H1 (cell line): ENCODE results near the gene PDHX. TPM values are rescaled to one million over a fixed set of nuclear protein-coding genes. Genes with fewer than 3 reads are reported as not detected.
A peak's percentile ranks its signal among the peaks of the same experiment; 100 is the strongest.

Source experiments
- CTCF ChIA-PET: fragments of 300-600 bp; sonication (Branson Sonifier 250); formaldehyde crosslinking; loops from one replicate; lab custom pipeline; 2021; ENCODE audit not compliant: partially characterized antibody; lab: Charles Lee
- POLR2A ChIA-PET: fragments of 300-600 bp; sonication (Branson Sonifier 250); formaldehyde crosslinking; loops from one replicate; lab custom pipeline; 2021; ENCODE audit warnings: inconsistent platforms; ENCODE audit not compliant: partially characterized antibody; lab: Charles Lee
- DNase-seq, 2 experiments: peaks; one replicate each; pipeline versions ENCODE4 v3.0.0 to v3.0.0-alpha.2; 2010 to 2022; ENCODE audit warnings: low spot score in 2 of 2, low read depth in 1 of 2, mixed read lengths in 1 of 2
- FAIRE-seq: peaks from 2 replicates; lab custom pipeline; 2011; peaks lifted over from hg19 to GRCh38; lab: Jason Lieb, UNC
- H2AFZ ChIP-seq: 2 replicates; pipeline ENCODE4 v1.8.1; 2012; ENCODE audit warnings: low read length, inconsistent platforms
- H2AK5ac ChIP-seq: 2 replicates; pipeline ENCODE4 v1.6.1; 2013; ENCODE audit warnings: low read depth, low read length
- H2BK120ac ChIP-seq: replicated peaks from 2 replicates; pipeline ENCODE3; 2013; ENCODE audit warnings: low read depth, low read length, inconsistent platforms
- H2BK12ac ChIP-seq: 2 replicates; pipeline ENCODE4 v1.6.1; 2013; ENCODE audit warnings: low read depth, low read length
- H2BK15ac ChIP-seq: 2 replicates; pipeline ENCODE4 v1.6.1; 2013; ENCODE audit warnings: low read length
- H2BK20ac ChIP-seq: 2 replicates; pipeline ENCODE4 v1.6.1; 2013; ENCODE audit warnings: low read length
- H2BK5ac ChIP-seq: 2 replicates; pipeline ENCODE4 v1.6.1; 2013; ENCODE audit warnings: low read depth, low read length
- H3K14ac ChIP-seq: 2 replicates; pipeline ENCODE4 v1.6.1; 2013; ENCODE audit warnings: inconsistent platforms; ENCODE audit not compliant: insufficient read length
- H3K18ac ChIP-seq: 2 replicates; pipeline ENCODE4 v1.6.1; 2013; ENCODE audit warnings: low read length; ENCODE audit errors: extremely low read depth
- H3K23ac ChIP-seq: 2 replicates; pipeline ENCODE4 v1.6.1; 2013; ENCODE audit warnings: inconsistent platforms; ENCODE audit not compliant: insufficient read length
- H3K23me2 ChIP-seq: 2 replicates; pipeline ENCODE4 v1.6.1; 2013; ENCODE audit warnings: low read depth, low read length
- H3K27ac ChIP-seq: 2 replicates; pipeline ENCODE4 v1.6.1; 2011; ENCODE audit warnings: low read depth, low read length, inconsistent platforms
- H3K27me3 ChIP-seq, 4 experiments: replicated peaks in 1 of 4; 1 replicate in 1 of 4; 2 replicates in 3 of 4; pipeline versions ENCODE4 v1.6.1 to v1.8.1; 2011 to 2013; ENCODE audit warnings: low read length in 3 of 4, mild to moderate bottlenecking in 3 of 4, inconsistent platforms in 2 of 4, mixed read lengths in 2 of 4, moderate library complexity in 1 of 4; ENCODE audit not compliant: control insufficient read depth in 3 of 4, insufficient read depth in 3 of 4; ENCODE audit errors: extremely low read depth in 1 of 4
- H3K36me3 ChIP-seq, 4 experiments: 2 replicates each; pipeline versions ENCODE4 v1.6.1 to v1.8.1; 2011 to 2013; ENCODE audit warnings: mild to moderate bottlenecking in 4 of 4, low read length in 3 of 4, moderate library complexity in 2 of 4, control low read depth in 1 of 4, inconsistent platforms in 1 of 4; ENCODE audit not compliant: insufficient read depth in 4 of 4, control insufficient read depth in 2 of 4
- H3K4ac ChIP-seq: replicated peaks from 2 replicates; pipeline ENCODE3; 2013; ENCODE audit warnings: low read length, low read depth, mixed read lengths, inconsistent platforms; ENCODE audit not compliant: insufficient read length
- H3K4me1 ChIP-seq, 4 experiments: replicated peaks in 1 of 4; 1 replicate in 1 of 4; 2 replicates in 3 of 4; pipeline versions ENCODE4 v1.6.1 to v1.8.1; 2011 to 2013; ENCODE audit warnings: low read length in 3 of 4, inconsistent platforms in 2 of 4, mixed read lengths in 1 of 4; ENCODE audit not compliant: insufficient read depth in 4 of 4, control insufficient read depth in 3 of 4
- H3K4me2 ChIP-seq, 2 experiments: 2 replicates each; pipeline versions ENCODE4 v1.6.1 to v1.8.1; 2011 to 2013; ENCODE audit warnings: low read depth in 2 of 2, low read length in 2 of 2, control low read depth in 1 of 2, inconsistent platforms in 1 of 2, mild to moderate bottlenecking in 1 of 2; ENCODE audit not compliant: insufficient read depth in 1 of 2
- H3K4me3 ChIP-seq, 4 experiments: fragments of 200-600, 300-600 bp in 1 of 4; sonication (generic), shearing (Covaris generic), sonication (Bioruptor Twin) in 1 of 4; 2 replicates each; pipeline versions ENCODE4 v1.5.1 to v1.8.1; 2011 to 2016; ENCODE audit warnings: low read length in 4 of 4, low read depth in 3 of 4, control low read depth in 2 of 4, inconsistent platforms in 2 of 4, mild to moderate bottlenecking in 2 of 4, mixed read lengths in 1 of 4, moderate library complexity in 1 of 4; ENCODE audit not compliant: insufficient read depth in 2 of 4; ENCODE audit errors: extremely low read depth in 1 of 4
- H3K56ac ChIP-seq: replicated peaks from 2 replicates; pipeline ENCODE3; 2013; ENCODE audit warnings: low read depth, mild to moderate bottlenecking, mixed read lengths, low read length, inconsistent platforms; ENCODE audit not compliant: insufficient read length
- H3K79me1 ChIP-seq: 2 replicates; pipeline ENCODE4 v1.6.1; 2013; ENCODE audit warnings: low read depth, low read length, control low read depth
- H3K79me2 ChIP-seq, 2 experiments: 2 replicates each; pipeline versions ENCODE4 v1.6.1 to v1.8.1; 2012 to 2013; ENCODE audit warnings: low read length in 2 of 2, mild to moderate bottlenecking in 2 of 2, inconsistent platforms in 1 of 2; ENCODE audit not compliant: insufficient read depth in 2 of 2, control insufficient read depth in 1 of 2
- H3K9ac ChIP-seq, 4 experiments: replicated peaks in 1 of 4; 1 replicate in 1 of 4; 2 replicates in 3 of 4; pipeline versions ENCODE4 v1.6.1 to v1.8.1; 2011 to 2013; ENCODE audit warnings: low read depth in 3 of 4, low read length in 3 of 4, control low read depth in 2 of 4, mild to moderate bottlenecking in 2 of 4, moderate library complexity in 2 of 4, inconsistent platforms in 1 of 4; ENCODE audit errors: extremely low read depth in 1 of 4
- H3K9me3 ChIP-seq, 2 experiments: 2 replicates each; pipeline versions ENCODE4 v1.6.1 to v1.8.1; 2012 to 2013; ENCODE audit warnings: mild to moderate bottlenecking in 2 of 2, moderate library complexity in 2 of 2, control low read depth in 1 of 2, inconsistent platforms in 1 of 2, low read depth in 1 of 2, low read length in 1 of 2, mixed read lengths in 1 of 2; ENCODE audit not compliant: insufficient read depth in 2 of 2
- H4K20me1 ChIP-seq, 2 experiments: replicated peaks in 1 of 2; 2 replicates each; pipeline versions ENCODE3 to v1.8.1; 2011 to 2013; ENCODE audit warnings: inconsistent platforms in 2 of 2, low read length in 2 of 2, mild to moderate bottlenecking in 1 of 2; ENCODE audit not compliant: insufficient read depth in 2 of 2, control insufficient read depth in 1 of 2
- H4K5ac ChIP-seq: 2 replicates; pipeline ENCODE4 v1.6.1; 2013; ENCODE audit warnings: low read length, low read depth, mixed read lengths, inconsistent platforms; ENCODE audit not compliant: insufficient read length
- H4K8ac ChIP-seq: 2 replicates; pipeline ENCODE4 v1.8.0; 2013; ENCODE audit warnings: mild to moderate bottlenecking, moderate library complexity, low read length, inconsistent platforms; ENCODE audit not compliant: insufficient read depth; ENCODE audit errors: extremely low read depth
- H4K91ac ChIP-seq: replicated peaks from 2 replicates; pipeline ENCODE3; 2013; ENCODE audit warnings: low read length, mixed read lengths, inconsistent platforms; ENCODE audit not compliant: insufficient read length
- BRCA1 ChIP-seq: IDR thresholded peaks from 2 replicates; pipeline ENCODE4 v1.6.1; 2012; ENCODE audit warnings: low read depth, low read length, improper control_type of control experiment
- CTBP2 ChIP-seq: IDR thresholded peaks from 2 replicates; pipeline ENCODE4 v1.7.0; 2011; ENCODE audit warnings: borderline replicate concordance, mild to moderate bottlenecking, moderate library complexity, mixed read lengths, low read length; ENCODE audit not compliant: insufficient read depth, insufficient read length
- KDM4A ChIP-seq: IDR thresholded peaks from one replicate; pipeline ENCODE4 v1.7.1; 2012; ENCODE audit warnings: low read depth, mild to moderate bottlenecking, moderate library complexity, low read length, inconsistent platforms; ENCODE audit not compliant: severe bottlenecking
- KDM5A ChIP-seq: fragments of 200-600 bp; IDR thresholded peaks from 2 replicates; pipeline ENCODE4 v1.7.1; 2012; ENCODE audit warnings: mild to moderate bottlenecking, low read length, inconsistent platforms, mixed read lengths
- PHF8 ChIP-seq: fragments of 200-600 bp; sonication (generic); conservative IDR thresholded peaks from 2 replicates; pipeline ENCODE4 v1.7.1; 2012; ENCODE audit warnings: low read depth, mild to moderate bottlenecking, inconsistent platforms, low read length, moderate library complexity
- POLR2A ChIP-seq, 2 experiments: IDR thresholded peaks; 1 replicate in 1 of 2; 2 replicates in 1 of 2; pipeline ENCODE4 v1.6.1; 2011; ENCODE audit warnings: low read depth in 2 of 2, low read length in 2 of 2, mild to moderate bottlenecking in 2 of 2; ENCODE audit errors: control extremely low read depth in 1 of 2
- POLR2AphosphoS5 ChIP-seq: IDR thresholded peaks from 2 replicates; pipeline ENCODE4 v1.6.1; 2011; ENCODE audit warnings: low read depth, low read length
- WGBS, 2 experiments: shearing (Covaris generic) in 1 of 2; methylation state at CpG; one replicate each; pipeline versions ENCODE4 v1.1.6 to v1.1.7; 2013 to 2015; ENCODE audit warnings: low lambda C conversion rate in 2 of 2, mixed read lengths in 2 of 2, inconsistent platforms in 1 of 2, low coverage in 1 of 2, missing lambda C conversion rate in 1 of 2; ENCODE audit not compliant: insufficient replicate concordance in 2 of 2, insufficient coverage in 1 of 2, insufficient read length in 1 of 2; ENCODE audit errors: extremely low coverage in 1 of 2, missing lambda C conversion rate in 1 of 2; 5-methylcytosine and 5-hydroxymethylcytosine counted together
- polyA plus RNA-seq, 7 experiments: library from polyadenylated mRNA; depleted of rRNA in 3 of 7; stranded (reverse) in 5 of 7; unstranded in 2 of 7; fragments of >200 nt in 5 of 7; fragments of 200-250 nt in 2 of 7; gene quantifications; 1 replicate in 5 of 7; 2 replicates in 1 of 7; 4 replicates in 1 of 7; pipeline versions ENCODE4 v1.2.1 to v1.2.3, GENCODE V29; 2011 to 2013; ENCODE audit warnings: missing spikeins in 2 of 7, mixed read lengths in 2 of 7
- total RNA-seq: library from RNA; stranded (reverse); fragmentation: NEBNext Ultra II Directional; extraction: Animal tissue kit (Norgen Biotek cat#: 25700); gene quantifications from 2 replicates; pipeline ENCODE4 v1.2.1, GENCODE V29; 2021

PDHX gene
- total and polyA plus RNA-seq, 2 of the 8 experiments (the other 6 are each of a cell fraction or from before 2014, with no cell fraction given), result 12.4 to 51.9 TPM

GRCh38 chr11:34915136-34916014 lies 1.0 kb upstream of the PDHX start:
- no peak overlapping the region for H2BK120ac ChIP-seq
- H4K5ac ChIP-seq, result peak overlapping the region; percentile 63
- no peak overlapping the region for H2AK5ac ChIP-seq
- H2AFZ ChIP-seq, result peak overlapping the region; percentile 82
- peaks cover 0 to 2% of the 10 kb centered on the region in 2 experiments for H4K20me1 ChIP-seq
- TF ChIP-seq POLR2AphosphoS5 (peak; percentile 56; the same call in 1 of the 2 replicates), PHF8 (0 out of 2 replicates have a peak, but pooled peaks have one; percentile 45), KDM4A (peak; percentile 72), POLR2A (IDR thresholded peaks at IDR 0.05; ENCODE audit: control extremely low read depth in 1 of 2, low read depth in 2 of 2, low read length in 2 of 2) (peak in 1 of 2 experiments; percentile 68; a peak in 1 of 3 replicates), CTBP2 (no peak), KDM5A (no peak), BRCA1 (no peak)
- TF ChIP-seq, all 59 proteins: peak for 4
- DNase-seq, result no peak
- peaks cover 7 to 47% of the 10 kb centered on the region in 2 experiments; a peak in 3 of 4 replicates for H3K79me2 ChIP-seq
- H2BK5ac ChIP-seq, result peak overlapping the region; percentile 90
- H3K14ac ChIP-seq, result no peak overlapping the region
- no peaks in the 10 kb centered on the region for H3K27me3 ChIP-seq
- H3K4me2 ChIP-seq, result peak overlapping the region; percentile 79 to 92
- peak overlapping the region; percentile 67 for H3K56ac ChIP-seq
- H3K27ac ChIP-seq, result peak overlapping the region; percentile 91
- FAIRE-seq, result no peak
- ChIA-PET POLR2A (interaction anchor here (0.6 to 2.6 kb wide), 10 partner anchors 9 to 477 kb away, joined by 3 to 23 read pairs (median 4); partner anchors contain the start of gene CAT), CTCF (interaction anchor here (0.8 to 1.1 kb wide), 5 partner anchors 11 to 1830 kb away, joined by 3 to 4 read pairs (median 3); no protein-coding TSS in a partner anchor)
- 13% methylated on average over 34 of the region's 34 CpGs; no CpG with 5 or more reads in 1 of the 2 experiments for WGBS, 2 experiments
- no peaks in the 10 kb centered on the region for H3K9me3 ChIP-seq
- H3K4me3 ChIP-seq, result peak overlapping the region; percentile 88 to 98 (median 94)
- peaks cover 6% of the 10 kb centered on the region; the same call in 1 of the 2 replicates for H3K79me1 ChIP-seq
- H2BK15ac ChIP-seq, result peak overlapping the region; percentile 33; the same call in 1 of the 2 replicates
- peaks cover 0 to 4% (median 1%) of the 10 kb centered on the region in 4 experiments; a peak in 2 of 7 replicates for H3K4me1 ChIP-seq
- peak overlapping the region; percentile 69 for H4K8ac ChIP-seq
- H3K18ac ChIP-seq, result peak overlapping the region; percentile 88
- H4K91ac ChIP-seq, result peak overlapping the region; percentile 8
- H2BK12ac ChIP-seq, result 0 out of 2 replicates have a peak overlapping the region, but pooled peaks have one; percentile 4
- H3K9ac ChIP-seq, result peak overlapping the region; percentile 72 to 87 (median 84)
- H3K36me3 ChIP-seq, result peaks cover 0 to 4% (median 0%) of the 10 kb centered on the region in 4 experiments; a peak in 1 of 8 replicates
- H3K4ac ChIP-seq, result no peak overlapping the region
- H3K23ac ChIP-seq, result no peak overlapping the region
- no peak overlapping the region for H2BK20ac ChIP-seq
- peaks cover 4% of the 10 kb centered on the region for H3K23me2 ChIP-seq
